ENCODE measurements around the gene URAD.
"Not testable (repeated sequence)": the region's sequence is repeated elsewhere in the genome, so short reads cannot be mapped to it uniquely, and the experiment has no call there.

URAD gene

GRCh38 chr13:27970382-27971235, 17.9 kb downstream of the URAD start:
- no peak for DNase-seq (ENCODE audit: low read depth, low spot score)

- no peak for DNase-seq (ENCODE audit: low read depth, low spot score)
These were observed 18.6 kb downstream of the URAD start for GRCh38 chr13:27969866-27970229.

DNA sequence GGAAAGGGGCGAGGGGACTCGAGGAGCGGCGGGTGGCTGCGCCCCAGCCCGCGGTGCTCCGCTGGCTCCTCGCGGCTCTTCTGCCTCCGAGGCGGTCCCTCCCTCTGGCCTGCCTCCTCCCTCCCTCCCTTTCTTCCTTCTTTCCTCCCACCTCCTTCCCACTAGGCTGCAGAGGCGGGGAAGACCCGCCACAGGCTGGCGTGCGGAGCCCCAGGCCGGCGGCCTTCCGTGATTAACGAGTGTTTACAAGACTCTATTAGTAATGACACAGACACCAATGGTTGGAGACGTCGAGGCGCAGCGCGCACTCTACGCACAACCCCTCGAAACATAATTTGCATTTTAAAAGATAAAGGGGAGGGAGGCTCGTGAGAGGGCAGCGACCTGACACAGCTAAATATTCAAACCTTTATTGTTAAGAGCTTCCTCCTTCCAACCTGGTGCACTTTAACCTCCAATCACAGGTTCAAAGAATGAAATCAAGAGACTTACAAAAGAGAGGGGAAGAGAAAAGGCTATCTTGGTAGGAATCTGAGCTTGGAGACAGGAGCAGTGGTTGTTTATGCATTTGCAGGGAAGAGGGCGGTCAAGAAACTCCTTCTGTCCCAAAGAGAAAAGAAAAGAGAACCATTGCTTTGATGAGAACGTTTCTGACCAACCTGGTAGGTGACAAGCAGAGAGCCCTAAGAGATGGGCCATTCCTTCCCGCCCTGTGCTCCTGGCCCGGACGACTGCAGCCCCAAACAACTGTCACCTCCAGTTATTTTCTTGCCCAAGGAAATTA, 19.2 kb downstream of the URAD start, which contains the start of gene CDX2:
Gene CDX2, minus strand, starts transcription at position 234 of the 784 bp plus-strand sequence. CDS start 309 bp downstream, outside the sequence.
- DNase-seq (ENCODE audit: low read depth, low spot score) = no peak

- no peak for DNase-seq (ENCODE audit: low read depth, low spot score)
These were observed 20.0 kb downstream of the URAD start for GRCh38 chr13:27968316-27969081.

- no peak for DNase-seq (ENCODE audit: low read depth, low spot score)
These were observed 20.7 kb downstream of the URAD start for GRCh38 chr13:27967736-27968315.

GRCh38 chr13:27967203-27967735, 21.2 kb downstream of the URAD start:
- no peak for DNase-seq (ENCODE audit: low read depth, low spot score)

GRCh38 chr13:27966641-27967202, 21.8 kb downstream of the URAD start:
- no peak for DNase-seq (ENCODE audit: low read depth, low spot score)

- DNase-seq (ENCODE audit: low read depth, low spot score) = no peak
These were observed 22.5 kb downstream of the URAD start for GRCh38 chr13:27965740-27966640.

- no peak for DNase-seq (ENCODE audit: low read depth, low spot score)
These were observed 23.2 kb downstream of the URAD start for GRCh38 chr13:27965343-27965739.

GRCh38 chr13:27964741-27965323, 23.7 kb downstream of the URAD start:
- no peak for DNase-seq (ENCODE audit: low read depth, low spot score)

GRCh38 chr13:27964206-27964605, 24.3 kb downstream of the URAD start:
- DNase-seq (ENCODE audit: low read depth, low spot score) = not testable (repeated sequence)

GRCh38 chr13:27963491-27963890, 25.0 kb downstream of the URAD start:
- no peak for DNase-seq (ENCODE audit: low read depth, low spot score)

- DNase-seq (ENCODE audit: low read depth, low spot score) = no peak
These were observed 25.5 kb downstream of the URAD start for GRCh38 chr13:27962982-27963381.

DNA sequence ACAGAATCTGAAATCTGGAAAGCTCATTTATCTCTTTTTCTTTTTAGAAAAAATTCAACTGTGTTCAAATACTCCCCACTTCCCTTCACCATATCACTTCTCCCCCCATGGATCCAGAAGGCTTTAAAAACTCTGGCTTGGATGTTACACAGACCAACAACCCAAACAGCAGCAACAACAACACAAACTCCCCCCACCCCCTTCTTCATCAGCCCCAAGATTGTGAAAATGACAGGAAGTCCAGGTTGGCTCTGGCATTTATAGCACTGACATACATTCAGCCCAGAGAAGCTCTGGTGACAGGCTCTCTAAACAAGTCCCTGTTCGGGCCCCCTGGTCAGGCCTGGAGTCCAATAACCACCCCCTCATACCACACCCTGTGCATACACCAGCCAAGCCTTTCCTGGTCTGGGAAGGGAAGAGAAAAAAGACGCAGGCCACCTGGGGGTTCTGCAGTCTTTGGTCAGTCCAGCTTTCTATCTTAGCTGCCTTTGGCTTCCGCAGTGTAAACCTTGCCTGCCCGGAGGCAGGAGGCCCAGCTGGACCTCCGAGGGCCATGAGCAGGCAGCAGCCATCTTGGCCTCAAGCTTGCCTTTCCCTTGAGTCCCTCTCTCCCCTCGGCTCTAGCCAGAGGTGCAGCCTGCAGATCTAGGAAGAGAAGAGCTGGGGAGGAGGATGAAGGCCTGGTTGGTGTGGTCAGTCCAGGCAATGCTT, 26.2 kb downstream of the URAD start:
- DNase-seq (ENCODE audit: low read depth, low spot score) = no peak

- no peak for DNase-seq (ENCODE audit: low read depth, low spot score)
These were observed 27.0 kb downstream of the URAD start for GRCh38 chr13:27961227-27962085.

DNA sequence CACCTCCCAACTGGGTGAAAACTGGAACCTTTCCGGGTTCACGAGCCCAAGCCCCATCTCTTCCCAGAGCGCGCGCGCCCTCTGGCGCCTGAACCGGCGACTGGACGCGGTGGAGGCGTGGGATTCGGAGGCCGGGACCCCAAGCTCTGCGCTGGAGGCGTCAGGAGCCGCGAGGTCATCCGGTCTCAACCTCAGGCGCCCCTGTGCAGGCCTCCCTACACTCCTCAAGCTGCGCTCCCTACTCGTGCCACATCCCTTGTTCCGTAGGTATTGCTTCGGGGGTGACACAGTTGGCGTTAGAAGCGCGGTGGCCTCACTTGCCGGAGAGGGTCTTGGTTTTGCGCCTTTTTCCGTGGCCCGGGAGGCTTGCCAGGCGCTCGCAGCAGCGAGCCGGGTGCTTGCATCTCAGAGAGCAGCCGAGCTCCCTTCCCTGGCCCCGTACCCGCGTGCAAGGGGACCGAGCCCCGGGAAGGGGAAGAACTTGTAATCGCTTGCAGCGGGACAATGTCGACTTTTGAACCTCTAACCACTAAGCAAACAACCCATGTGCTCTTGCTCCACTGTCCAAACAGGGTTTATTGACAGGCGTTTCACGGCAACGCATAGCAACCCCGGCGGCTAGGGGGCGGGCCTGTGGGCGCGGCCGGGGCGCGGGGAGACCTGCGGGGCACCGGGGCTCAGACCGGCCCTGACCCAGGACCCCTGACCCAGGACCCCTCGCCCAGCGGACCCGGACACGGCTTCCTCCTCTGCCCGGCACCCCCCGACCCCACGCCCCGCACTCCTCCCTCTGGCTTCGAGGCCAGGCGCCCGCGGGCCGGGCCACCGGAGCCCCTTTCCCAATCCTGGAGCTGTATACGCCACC, 27.9 kb downstream of the URAD start:
- DNase-seq (ENCODE audit: low read depth, low spot score) = no peak

DNA sequence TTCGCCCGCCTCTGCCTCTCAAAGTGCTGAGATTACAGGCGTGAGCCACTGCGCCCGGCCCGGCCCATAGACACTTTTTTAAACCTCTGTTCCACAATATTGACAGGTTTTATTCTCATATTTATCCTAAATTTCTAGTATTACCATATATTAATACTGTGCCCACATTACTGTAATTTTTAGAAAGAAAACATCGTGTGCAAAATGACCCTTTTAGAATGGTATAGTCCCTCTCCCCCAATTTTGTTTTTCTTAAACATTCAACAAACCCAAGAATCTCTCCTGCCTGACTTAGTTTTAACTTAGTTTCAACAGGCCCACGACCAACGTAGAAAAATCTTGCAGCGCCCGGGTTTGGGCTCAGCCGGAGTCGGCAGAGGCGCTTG, 28.5 kb downstream of the URAD start:
- no peak for DNase-seq (ENCODE audit: low read depth, low spot score)
